Activated B cell treated with CpG ODN at 0.5 μM for 24 hours (primary cell): ENCODE data around the gene RASL12. TPM values are rescaled to one million over a fixed set of nuclear protein-coding genes. Genes with fewer than 3 reads are reported as not detected.

ENCODE experiments used
- ATAC-seq: fragments of 200-7000 bp; cut with Tn5 transposase; one replicate; pipeline ENCODE4 v1.10.0; 2021; ENCODE audit warnings: low read depth, mild to moderate bottlenecking, moderate library complexity
- CTCF ChIA-PET: fragments of 350-600 bp; sonication (Branson Sonifier 250); formaldehyde crosslinking; loops from one replicate; lab custom pipeline; 2021; ENCODE audit warnings: antibody characterized with exemption; lab: Charles Lee
- POLR2A ChIA-PET: fragments of 350-600 bp; sonication (Branson Sonifier 250); formaldehyde crosslinking; loops from one replicate; lab custom pipeline; 2021; ENCODE audit warnings: antibody characterized with exemption; lab: Charles Lee
- DNase-seq: peaks from one replicate; pipeline ENCODE4 v3.0.0; 2022
- H3K27ac Mint-ChIP-seq: one replicate; pipeline ENCODE4 v1.8.0; 2020; ENCODE audit warnings: mixed read lengths
- H3K27me3 Mint-ChIP-seq: one replicate; pipeline ENCODE4 v1.8.0; 2021; ENCODE audit warnings: mixed read lengths
- H3K36me3 Mint-ChIP-seq: one replicate; pipeline ENCODE4 v1.8.0; 2021; ENCODE audit warnings: low read depth, mixed read lengths
- H3K4me1 Mint-ChIP-seq: one replicate; pipeline ENCODE4 v1.8.0; 2021; ENCODE audit warnings: mixed read lengths
- H3K4me3 Mint-ChIP-seq: one replicate; pipeline ENCODE4 v1.8.0; 2020; ENCODE audit warnings: mild to moderate bottlenecking, mixed read lengths
- H3K9me3 Mint-ChIP-seq: one replicate; pipeline ENCODE4 v1.8.0; 2020; ENCODE audit warnings: mixed read lengths
- CTCF ChIP-seq: fragments of 200-600 bp; IDR thresholded peaks from one replicate; pipeline ENCODE4 v1.8.0; 2022; ENCODE audit warnings: antibody characterized with exemption, mild to moderate bottlenecking
- intact Hi-C: fragments of 100-400 bp; cut with micrococcal nuclease; formaldehyde crosslinking; loops from one replicate; pipeline ENCODE4 v1.15.1; 2024
- total RNA-seq: library from RNA; stranded (reverse); gene quantifications from 2 replicates; pipeline ENCODE4 v1.2.3, GENCODE V29; 2022

Gene RASL12
- total RNA-seq, 1 donor from 2014 or later, result not detected

GRCh38 chr15:65062726-65063125 lies 5.1 kb downstream of the RASL12 start:
- Mint-ChIP-seq H3K9me3 (no peaks in the 10 kb centered on the region), H3K36me3 (no peaks in the 10 kb centered on the region), H3K4me3 (no peak overlapping the region), H3K27ac (no peak overlapping the region), H3K4me1 (peaks cover 3% of the 10 kb centered on the region), H3K27me3 (peaks cover 26% of the 10 kb centered on the region)
- CTCF ChIA-PET, result no interaction called here
- POLR2A ChIA-PET, result no interaction called here
- intact Hi-C loops, result no loop called here
- DNase-seq (no peak), ATAC-seq (no peak)
- TF ChIP-seq CTCF, result no peak

- CTCF ChIA-PET, result no interaction called here
- intact Hi-C loops, result no loop called here
Measured at GRCh38 chr15:65062061-65062460, 5.7 kb downstream of the RASL12 start.

GRCh38 chr15:65060641-65061397 lies 7.0 kb downstream of the RASL12 start:
- Mint-ChIP-seq H3K4me1 (no peaks in the 10 kb centered on the region), H3K36me3 (no peaks in the 10 kb centered on the region), H3K9me3 (no peaks in the 10 kb centered on the region), H3K27me3 (peaks cover 18% of the 10 kb centered on the region), H3K27ac (no peak overlapping the region), H3K4me3 (no peak overlapping the region)
- DNase-seq (no peak), ATAC-seq (no peak)
- intact Hi-C loops, result no loop called here
- ChIA-PET CTCF (no interaction called here), POLR2A (no interaction called here)
- no peak for TF ChIP-seq CTCF

More at GRCh38 chr15:65062061-65062460, 5.7 kb downstream of the RASL12 start:
- Mint-ChIP-seq H3K27ac (no peak overlapping the region), H3K36me3 (no peaks in the 10 kb centered on the region), H3K4me1 (no peaks in the 10 kb centered on the region), H3K27me3 (peaks cover 22% of the 10 kb centered on the region), H3K9me3 (no peaks in the 10 kb centered on the region), H3K4me3 (no peak overlapping the region)
- TF ChIP-seq CTCF, result no peak
- ATAC-seq, result no peak
- no peak for DNase-seq
- POLR2A ChIA-PET, result no interaction called here

GRCh38 chr15:65059931-65060596 lies 7.7 kb downstream of the RASL12 start:
- H3K4me1 Mint-ChIP-seq, result no peaks in the 10 kb centered on the region
- DNase-seq, result no peak
- POLR2A ChIA-PET, result no interaction called here
- no peak overlapping the region for H3K4me3 Mint-ChIP-seq
- no peak overlapping the region for H3K27ac Mint-ChIP-seq
- intact Hi-C loops, result loop anchor here (10.0 kb wide), 1 partner anchor 125 kb away; the partner anchor contains the start of gene CLPX
- H3K27me3 Mint-ChIP-seq, result peaks cover 10% of the 10 kb centered on the region
- CTCF ChIA-PET, result no interaction called here
- ATAC-seq, result no peak
- no peaks in the 10 kb centered on the region for H3K9me3 Mint-ChIP-seq
- no peaks in the 10 kb centered on the region for H3K36me3 Mint-ChIP-seq
- no peak for TF ChIP-seq CTCF

- intact Hi-C loops, result loop anchor here (10.0 kb wide), 1 partner anchor 125 kb away; the partner anchor contains the start of gene CLPX
- no peak for TF ChIP-seq CTCF
- no peaks in the 10 kb centered on the region for H3K9me3 Mint-ChIP-seq
- no peaks in the 10 kb centered on the region for H3K36me3 Mint-ChIP-seq
- no peaks in the 10 kb centered on the region for H3K4me1 Mint-ChIP-seq
- ChIA-PET POLR2A (no interaction called here), CTCF (no interaction called here)
- no peak overlapping the region for H3K27ac Mint-ChIP-seq
- ATAC-seq, result no peak
- DNase-seq, result no peak
- no peak overlapping the region for H3K4me3 Mint-ChIP-seq
- peaks cover 8% of the 10 kb centered on the region for H3K27me3 Mint-ChIP-seq
Measured at GRCh38 chr15:65059369-65059750, 8.4 kb downstream of the RASL12 start.
